Fibroblast of the aortic adventitia (primary cell): ENCODE data around the gene CACNG1. TPM values are rescaled to one million over a fixed set of nuclear protein-coding genes. Genes with fewer than 3 reads are reported as not detected.

Experiments used
- DNase-seq: peaks from one replicate; pipeline ENCODE4 v3.0.0-alpha.2; 2010; ENCODE audit warnings: low read depth
- H3K4me3 ChIP-seq: 2 replicates; pipeline ENCODE4 v1.5.1; 2011; ENCODE audit warnings: low read depth, mild to moderate bottlenecking, control low read depth, low read length, moderate library complexity
- CTCF ChIP-seq: IDR thresholded peaks from 2 replicates; pipeline ENCODE4 v1.5.1; 2011; ENCODE audit warnings: mild to moderate bottlenecking, low read length, control low read depth, inconsistent platforms; ENCODE audit not compliant: insufficient read depth
- total RNA-seq: library from RNA; depleted of rRNA; stranded (reverse); fragments of >200 nt; gene quantifications from 2 replicates; pipeline ENCODE4 v1.2.3, GENCODE V29; 2012; ENCODE audit warnings: low replicate concordance

The CACNG1 gene
- total RNA-seq, 1 donor, result not detected

- no peak for TF ChIP-seq CTCF
- H3K4me3 ChIP-seq, result no peak overlapping the region
- peak; percentile 36 for DNase-seq
Observed at GRCh38 chr17:67059372-67059771, 15.0 kb downstream of the CACNG1 start.

- no peak for TF ChIP-seq CTCF
- no peak overlapping the region for H3K4me3 ChIP-seq
- no peak for DNase-seq
Observed at GRCh38 chr17:67063141-67063540, 18.8 kb downstream of the CACNG1 start.

GRCh38 chr17:67066717-67067116 is 22.4 kb downstream of the CACNG1 start:
- no peak overlapping the region for H3K4me3 ChIP-seq
- no peak for TF ChIP-seq CTCF
- DNase-seq, result no peak

- H3K4me3 ChIP-seq, result no peak overlapping the region
- TF ChIP-seq CTCF, result no peak
- DNase-seq, result no peak
Observed at GRCh38 chr17:67067571-67068482, 23.5 kb downstream of the CACNG1 start.

- H3K4me3 ChIP-seq, result no peak overlapping the region
- no peak for DNase-seq
- TF ChIP-seq CTCF, result no peak
Observed at GRCh38 chr17:67068999-67069398, 24.6 kb downstream of the CACNG1 start.

- no peak for TF ChIP-seq CTCF
- no peak for DNase-seq
- H3K4me3 ChIP-seq, result no peak overlapping the region
Observed at GRCh38 chr17:67069603-67070136, 25.3 kb downstream of the CACNG1 start.
